Activated B cell treated with CpG ODN at 0.5 μM for 24 hours (primary cell): ENCODE results near the gene CARS1. TPM values are rescaled to one million over a fixed set of nuclear protein-coding genes. Genes with fewer than 3 reads are reported as not detected.

Experiments used
- ATAC-seq: fragments of 200-7000 bp; cut with Tn5 transposase; one replicate; pipeline ENCODE4 v1.10.0; 2021; ENCODE audit warnings: low read depth, mild to moderate bottlenecking, moderate library complexity
- CTCF ChIA-PET: fragments of 350-600 bp; sonication (Branson Sonifier 250); formaldehyde crosslinking; loops from one replicate; lab custom pipeline; 2021; ENCODE audit warnings: antibody characterized with exemption; lab: Charles Lee
- POLR2A ChIA-PET: fragments of 350-600 bp; sonication (Branson Sonifier 250); formaldehyde crosslinking; loops from one replicate; lab custom pipeline; 2021; ENCODE audit warnings: antibody characterized with exemption; lab: Charles Lee
- DNase-seq: peaks from one replicate; pipeline ENCODE4 v3.0.0; 2022
- H3K27ac Mint-ChIP-seq: one replicate; pipeline ENCODE4 v1.8.0; 2020; ENCODE audit warnings: mixed read lengths
- H3K27me3 Mint-ChIP-seq: one replicate; pipeline ENCODE4 v1.8.0; 2021; ENCODE audit warnings: mixed read lengths
- H3K36me3 Mint-ChIP-seq: one replicate; pipeline ENCODE4 v1.8.0; 2021; ENCODE audit warnings: low read depth, mixed read lengths
- H3K4me1 Mint-ChIP-seq: one replicate; pipeline ENCODE4 v1.8.0; 2021; ENCODE audit warnings: mixed read lengths
- H3K4me3 Mint-ChIP-seq: one replicate; pipeline ENCODE4 v1.8.0; 2020; ENCODE audit warnings: mild to moderate bottlenecking, mixed read lengths
- H3K9me3 Mint-ChIP-seq: one replicate; pipeline ENCODE4 v1.8.0; 2020; ENCODE audit warnings: mixed read lengths
- CTCF ChIP-seq: fragments of 200-600 bp; IDR thresholded peaks from one replicate; pipeline ENCODE4 v1.8.0; 2022; ENCODE audit warnings: antibody characterized with exemption, mild to moderate bottlenecking
- intact Hi-C: fragments of 100-400 bp; cut with micrococcal nuclease; formaldehyde crosslinking; loops from one replicate; pipeline ENCODE4 v1.15.1; 2024
- total RNA-seq: library from RNA; stranded (reverse); gene quantifications from 2 replicates; pipeline ENCODE4 v1.2.3, GENCODE V29; 2022

CARS1 gene
- total RNA-seq, 1 donor from 2014 or later, result 110 TPM

DNA sequence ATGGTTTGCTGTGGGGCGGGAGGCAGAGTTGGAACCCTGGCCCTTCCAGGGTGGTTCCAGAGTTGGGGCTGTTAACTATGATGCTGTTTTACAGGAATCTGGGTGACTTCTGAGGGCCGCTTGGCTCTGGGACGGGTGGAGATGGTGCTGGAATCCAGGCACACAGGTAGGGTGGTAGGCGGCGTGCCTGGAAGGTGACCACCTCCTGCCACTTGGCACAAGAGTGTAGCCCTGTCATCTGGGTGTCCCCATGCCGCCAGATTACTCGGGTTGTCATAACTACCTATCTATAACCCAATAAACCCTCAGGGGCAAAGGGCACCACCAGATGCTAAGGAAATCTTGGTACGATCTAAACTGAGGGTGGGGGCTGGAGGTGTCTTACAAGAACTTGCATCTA is 1.3 kb downstream of the CARS1 start:
- Mint-ChIP-seq H3K27me3 (no peaks in the 10 kb centered on the region), H3K9me3 (no peaks in the 10 kb centered on the region), H3K4me3 (peak overlapping the region; percentile 90), H3K36me3 (peaks cover 32% of the 10 kb centered on the region), H3K27ac (peak overlapping the region; percentile 80), H3K4me1 (peaks cover 48% of the 10 kb centered on the region)
- ATAC-seq (no peak), DNase-seq (no peak)
- POLR2A ChIA-PET, result no interaction called here
- no peak for TF ChIP-seq CTCF
- intact Hi-C loops, result loop anchor here (2.0 to 10.0 kb wide), 5 partner anchors 33 to 1744 kb away; partner anchors contain the start of gene RRM1
- CTCF ChIA-PET, result interaction anchor here (1.3 kb wide), 1 partner anchor 18 kb away, joined by 4 read pairs; no protein-coding TSS in a partner anchor

DNA sequence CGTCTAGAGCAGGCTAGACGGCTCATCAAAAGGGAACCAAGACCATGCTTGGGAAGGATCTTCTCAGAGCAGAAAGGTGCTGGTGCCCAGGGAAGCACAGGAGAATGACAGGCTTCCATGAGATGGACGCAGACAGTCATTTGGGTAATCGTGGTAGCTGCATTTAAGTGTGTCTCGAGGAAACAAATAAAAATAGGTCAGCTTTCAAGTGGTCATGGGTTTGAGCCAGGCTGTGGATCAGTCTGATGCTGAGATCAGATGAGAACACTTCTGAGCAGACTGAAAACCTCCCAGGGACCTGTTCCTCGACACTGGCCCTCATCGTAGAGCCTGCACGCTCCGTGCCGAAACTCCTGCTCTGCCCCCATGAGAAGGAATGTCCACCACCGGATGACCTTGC is 4.7 kb downstream of the CARS1 start:
- no peak for TF ChIP-seq CTCF
- Mint-ChIP-seq H3K4me1 (peaks cover 65% of the 10 kb centered on the region), H3K36me3 (peaks cover 42% of the 10 kb centered on the region), H3K27ac (no peak overlapping the region), H3K27me3 (no peaks in the 10 kb centered on the region), H3K4me3 (no peak overlapping the region), H3K9me3 (no peaks in the 10 kb centered on the region)
- ATAC-seq (no peak), DNase-seq (no peak)
- POLR2A ChIA-PET, result no interaction called here
- intact Hi-C loops, result loop anchor here (10.0 kb wide), 1 partner anchor 1042 kb away; the partner anchor contains the start of gene RRM1
- CTCF ChIA-PET, result interaction anchor here (1.3 to 5.9 kb wide), 3 partner anchors 13 to 38 kb away, joined by 3 to 80 read pairs (median 5); no protein-coding TSS in a partner anchor

DNA sequence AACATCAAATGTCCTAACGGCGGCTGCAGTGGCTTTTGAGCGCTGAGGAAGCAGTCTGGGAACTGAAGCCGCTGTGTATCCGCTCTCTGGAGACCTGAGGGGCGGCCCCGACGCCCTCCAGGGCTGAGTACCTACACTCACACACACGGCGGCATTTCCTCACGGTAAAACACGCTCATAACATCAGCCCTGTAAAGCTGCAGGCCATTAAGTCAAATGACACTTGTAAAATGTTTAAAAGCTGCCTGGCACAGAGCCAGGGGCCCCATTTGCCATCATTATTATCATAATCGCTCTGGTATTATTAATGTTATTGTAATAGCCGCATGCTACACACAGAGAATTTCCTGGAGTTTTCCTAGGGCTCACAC is 5.1 kb downstream of the CARS1 start:
- CTCF ChIA-PET, result interaction anchor here (1.3 to 5.9 kb wide), 3 partner anchors 12 to 39 kb away, joined by 3 to 80 read pairs (median 5); no protein-coding TSS in a partner anchor
- DNase-seq, result no peak
- Mint-ChIP-seq H3K27me3 (no peaks in the 10 kb centered on the region), H3K27ac (peak overlapping the region; percentile 50), H3K4me1 (peaks cover 62% of the 10 kb centered on the region), H3K36me3 (peaks cover 43% of the 10 kb centered on the region), H3K4me3 (peak overlapping the region; percentile 24), H3K9me3 (no peaks in the 10 kb centered on the region)
- POLR2A ChIA-PET, result no interaction called here
- TF ChIP-seq CTCF, result no peak
- ATAC-seq, result peak; percentile 46
- intact Hi-C loops, result loop anchor here (10.0 kb wide), 1 partner anchor 1043 kb away; the partner anchor contains the start of gene RRM1

- H3K27ac Mint-ChIP-seq, result peak overlapping the region; percentile 50
- DNase-seq, result no peak
- TF ChIP-seq CTCF, result no peak
- intact Hi-C loops, result loop anchor here (10.0 kb wide), 1 partner anchor 1043 kb away; the partner anchor contains the start of gene RRM1
- peaks cover 61% of the 10 kb centered on the region for H3K4me1 Mint-ChIP-seq
- H3K9me3 Mint-ChIP-seq, result no peaks in the 10 kb centered on the region
- ChIA-PET POLR2A (interaction anchor here (2.5 kb wide), 1 partner anchor 59 kb away, joined by 13 read pairs; the partner anchor contains the start of gene NAP1L4), CTCF (interaction anchor here (1.3 to 5.9 kb wide), 3 partner anchors 12 to 40 kb away, joined by 3 to 80 read pairs (median 5); no protein-coding TSS in a partner anchor)
- no peaks in the 10 kb centered on the region for H3K27me3 Mint-ChIP-seq
- H3K36me3 Mint-ChIP-seq, result peaks cover 46% of the 10 kb centered on the region
- H3K4me3 Mint-ChIP-seq, result peak overlapping the region; percentile 24
- no peak for ATAC-seq
These were observed 5.8 kb downstream of the CARS1 start for GRCh38 chr11:3051196-3052108.
